ENCODE results near the gene INTS14. TPM values are rescaled to one million over a fixed set of nuclear protein-coding genes. Genes with fewer than 3 reads are reported as not detected.

Gene INTS14
- total RNA-seq, 1 experiment from 2014 or later, result 41.2 TPM

DNA sequence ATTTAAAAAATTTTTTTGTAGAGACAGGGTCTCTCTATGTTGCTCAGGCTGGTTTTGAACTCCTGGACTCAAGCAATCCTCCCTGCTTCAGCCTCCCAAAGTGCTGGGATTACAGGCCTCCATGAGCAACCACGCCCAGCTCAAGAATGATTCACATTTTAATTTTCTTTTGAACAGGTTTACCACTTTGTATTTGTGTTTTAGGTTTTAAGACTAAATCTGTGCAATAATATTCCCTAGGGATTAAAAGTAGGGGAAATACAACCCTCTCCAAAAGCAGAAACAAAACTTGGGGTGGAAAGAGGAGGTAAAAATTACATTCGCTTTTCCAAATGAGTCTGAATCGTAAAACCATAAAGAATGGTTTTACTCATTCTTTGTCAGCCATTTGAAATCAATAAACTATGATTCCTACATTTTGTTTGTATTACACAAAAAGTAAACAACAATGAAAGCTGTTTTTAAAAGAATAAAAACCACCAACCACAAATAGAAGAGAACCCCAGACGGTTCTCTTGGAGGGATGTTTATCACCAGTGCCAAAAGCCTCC, 48.6 kb upstream of the INTS14 start:
- Histone ChIP-seq H3K27ac (ENCODE audit: low read length) (no peak overlapping the region), H3K9me3 (ENCODE audit: control insufficient read depth, insufficient read depth, low read depth, low read length) (no peaks in the 10 kb centered on the region), H3K27me3 (ENCODE audit: control insufficient read depth, insufficient read depth, low read length) (no peaks in the 10 kb centered on the region), H3K4me1 (ENCODE audit: control insufficient read depth, insufficient read depth, low read length) (no peaks in the 10 kb centered on the region), H3K4me3 (ENCODE audit: low read depth in 2 of 2, low read length in 2 of 2) (no peak overlapping the region), H3K36me3 (ENCODE audit: control insufficient read depth, insufficient read depth, low read length) (no peaks in the 10 kb centered on the region; the same call in 1 of the 2 replicates)
- ChIA-PET CTCF (interaction anchor here (0.6 kb wide), 2 partner anchors 109 to 725 kb away, joined by 4 to 6 read pairs; no protein-coding TSS in a partner anchor), POLR2A (no interaction called here)
- in situ Hi-C loops (cut with HindIII; ENCODE audit: low pct_unique_long_range_greater_than_20kb, low sequenced_read_pairs), result no loop called here
- intact Hi-C loops (cut with micrococcal nuclease; ENCODE audit: unreplicated experiment), result no loop called here
- no TSS peak for BruUV-seq (replicated peaks)
- TF ChIP-seq, protein P1, sequence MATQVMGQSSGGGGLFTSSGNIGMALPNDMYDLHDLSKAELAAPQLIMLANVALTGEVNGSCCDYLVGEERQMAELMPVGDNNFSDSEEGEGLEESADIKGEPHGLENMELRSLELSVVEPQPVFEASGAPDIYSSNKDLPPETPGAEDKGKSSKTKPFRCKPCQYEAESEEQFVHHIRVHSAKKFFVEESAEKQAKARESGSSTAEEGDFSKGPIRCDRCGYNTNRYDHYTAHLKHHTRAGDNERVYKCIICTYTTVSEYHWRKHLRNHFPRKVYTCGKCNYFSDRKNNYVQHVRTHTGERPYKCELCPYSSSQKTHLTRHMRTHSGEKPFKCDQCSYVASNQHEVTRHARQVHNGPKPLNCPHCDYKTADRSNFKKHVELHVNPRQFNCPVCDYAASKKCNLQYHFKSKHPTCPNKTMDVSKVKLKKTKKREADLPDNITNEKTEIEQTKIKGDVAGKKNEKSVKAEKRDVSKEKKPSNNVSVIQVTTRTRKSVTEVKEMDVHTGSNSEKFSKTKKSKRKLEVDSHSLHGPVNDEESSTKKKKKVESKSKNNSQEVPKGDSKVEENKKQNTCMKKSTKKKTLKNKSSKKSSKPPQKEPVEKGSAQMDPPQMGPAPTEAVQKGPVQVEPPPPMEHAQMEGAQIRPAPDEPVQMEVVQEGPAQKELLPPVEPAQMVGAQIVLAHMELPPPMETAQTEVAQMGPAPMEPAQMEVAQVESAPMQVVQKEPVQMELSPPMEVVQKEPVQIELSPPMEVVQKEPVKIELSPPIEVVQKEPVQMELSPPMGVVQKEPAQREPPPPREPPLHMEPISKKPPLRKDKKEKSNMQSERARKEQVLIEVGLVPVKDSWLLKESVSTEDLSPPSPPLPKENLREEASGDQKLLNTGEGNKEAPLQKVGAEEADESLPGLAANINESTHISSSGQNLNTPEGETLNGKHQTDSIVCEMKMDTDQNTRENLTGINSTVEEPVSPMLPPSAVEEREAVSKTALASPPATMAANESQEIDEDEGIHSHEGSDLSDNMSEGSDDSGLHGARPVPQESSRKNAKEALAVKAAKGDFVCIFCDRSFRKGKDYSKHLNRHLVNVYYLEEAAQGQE (IDR thresholded peaks at IDR 0.05; ENCODE audit: insufficient read depth in 1 of 2, low read depth in 2 of 2, low read length in 1 of 2), result no peak
- TF ChIP-seq SIN3A (IDR thresholded peaks at IDR 0.05; ENCODE audit: borderline replicate concordance, insufficient read depth, low read depth, low read length) (no peak), TCF7L2 (IDR thresholded peaks at IDR 0.05; ENCODE audit: low read depth, low read length) (no peak), POLR2AphosphoS5 (IDR thresholded peaks at IDR 0.05; ENCODE audit: low read depth, low read length) (no peak)
- TF ChIP-seq, protein P2, sequence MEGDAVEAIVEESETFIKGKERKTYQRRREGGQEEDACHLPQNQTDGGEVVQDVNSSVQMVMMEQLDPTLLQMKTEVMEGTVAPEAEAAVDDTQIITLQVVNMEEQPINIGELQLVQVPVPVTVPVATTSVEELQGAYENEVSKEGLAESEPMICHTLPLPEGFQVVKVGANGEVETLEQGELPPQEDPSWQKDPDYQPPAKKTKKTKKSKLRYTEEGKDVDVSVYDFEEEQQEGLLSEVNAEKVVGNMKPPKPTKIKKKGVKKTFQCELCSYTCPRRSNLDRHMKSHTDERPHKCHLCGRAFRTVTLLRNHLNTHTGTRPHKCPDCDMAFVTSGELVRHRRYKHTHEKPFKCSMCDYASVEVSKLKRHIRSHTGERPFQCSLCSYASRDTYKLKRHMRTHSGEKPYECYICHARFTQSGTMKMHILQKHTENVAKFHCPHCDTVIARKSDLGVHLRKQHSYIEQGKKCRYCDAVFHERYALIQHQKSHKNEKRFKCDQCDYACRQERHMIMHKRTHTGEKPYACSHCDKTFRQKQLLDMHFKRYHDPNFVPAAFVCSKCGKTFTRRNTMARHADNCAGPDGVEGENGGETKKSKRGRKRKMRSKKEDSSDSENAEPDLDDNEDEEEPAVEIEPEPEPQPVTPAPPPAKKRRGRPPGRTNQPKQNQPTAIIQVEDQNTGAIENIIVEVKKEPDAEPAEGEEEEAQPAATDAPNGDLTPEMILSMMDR (IDR thresholded peaks at IDR 0.05), result no peak
- no peak for DNase-seq (ENCODE audit: low read depth, low spot score)
- no peak for ATAC-seq

GRCh38 chr15:65655457-65655856, 44.5 kb upstream of the INTS14 start:
- Histone ChIP-seq H3K36me3 (ENCODE audit: control insufficient read depth, insufficient read depth, low read length) (no peaks in the 10 kb centered on the region; the same call in 1 of the 2 replicates), H3K9me3 (ENCODE audit: control insufficient read depth, insufficient read depth, low read depth, low read length) (no peaks in the 10 kb centered on the region), H3K4me1 (ENCODE audit: control insufficient read depth, insufficient read depth, low read length) (no peaks in the 10 kb centered on the region), H3K27me3 (ENCODE audit: control insufficient read depth, insufficient read depth, low read length) (no peaks in the 10 kb centered on the region), H3K27ac (ENCODE audit: low read length) (no peak overlapping the region), H3K4me3 (ENCODE audit: low read depth in 2 of 2, low read length in 2 of 2) (no peak overlapping the region)
- CTCF ChIA-PET, result no interaction called here
- TF ChIP-seq, protein P1 (IDR thresholded peaks at IDR 0.05; ENCODE audit: insufficient read depth in 1 of 2, low read depth in 2 of 2, low read length in 1 of 2), result no peak
- no peak for TF ChIP-seq TCF7L2 (IDR thresholded peaks at IDR 0.05; ENCODE audit: low read depth, low read length)
- intact Hi-C loops (cut with micrococcal nuclease; ENCODE audit: unreplicated experiment) (no loop called here), in situ Hi-C loops (cut with HindIII; ENCODE audit: low pct_unique_long_range_greater_than_20kb, low sequenced_read_pairs) (no loop called here)
- no TSS peak for BruUV-seq (replicated peaks)
- ATAC-seq (no peak), DNase-seq (ENCODE audit: low read depth, low spot score) (no peak)
- POLR2A ChIA-PET, result no interaction called here

Data from Panc1 (cell line).